Left lung (tissue), 10 donors: Measurements from ENCODE around the gene UBE2E2. TPM values are rescaled to one million over a fixed set of nuclear protein-coding genes. Genes with fewer than 3 reads are reported as not detected.

Experiments
- ATAC-seq: fragments of 200-7000 bp; cut with Tn5 transposase; one replicate; pipeline ENCODE4 v1.9.1; 2020; ENCODE audit warnings: moderate library complexity
- DNase-seq, 4 donors: peaks; one replicate each; pipeline ENCODE4 v3.0.0-alpha.2; 2013 to 2020
- H3K27ac ChIP-seq, 2 donors: fragments of 200-600 bp; sonication (generic) in 1 of 2; one replicate each; pipeline versions ENCODE4 v1.5.0 to v1.8.0; 2020 to 2021
- H3K27me3 ChIP-seq, 2 donors: fragments of 200-600 bp; sonication (generic) in 1 of 2; one replicate each; pipeline versions ENCODE4 v1.5.0 to v1.8.0; 2020 to 2021
- H3K36me3 ChIP-seq, 2 donors: fragments of 200-600 bp; sonication (generic) in 1 of 2; one replicate each; pipeline versions ENCODE4 v1.5.0 to v1.8.0; 2020 to 2021
- H3K4me1 ChIP-seq, 2 donors: fragments of 200-600 bp; one replicate each; pipeline ENCODE4 v1.8.0; 2021
- H3K4me3 ChIP-seq, 2 donors: fragments of 200-600 bp; sonication (generic) in 1 of 2; one replicate each; pipeline versions ENCODE4 v1.5.0 to v1.8.0; 2020 to 2021; ENCODE audit warnings: mild to moderate bottlenecking in 1 of 2
- H3K9me3 ChIP-seq, 2 donors: fragments of 200-600 bp; sonication (generic) in 1 of 2; one replicate each; pipeline versions ENCODE4 v1.5.0 to v1.8.0; 2020 to 2021
- intact Hi-C, 2 donors: fragments of 100-400 bp; cut with DNase I; formaldehyde crosslinking; loops; one replicate each; pipeline versions ENCODE4 v1.11.2 to v1.14.2; 2022
- polyA plus RNA-seq, 6 donors: library from polyadenylated mRNA; unstranded; fragments of 120-200 nt; gene quantifications; one replicate each; pipeline ENCODE4 v1.2.1, GENCODE V29; 2013; ENCODE audit not compliant: insufficient read length in 6 of 6
- total RNA-seq, 2 donors: library from RNA; stranded (reverse); fragmentation: NEBNext Ultra II Directional; extraction: Animal tissue kit (Norgen Biotek cat#: 25700); gene quantifications; one replicate each; pipeline ENCODE4 v1.2.1, GENCODE V29; 2021
- TF ChIP-seq, protein P1 (sequence below), 2 donors: fragments of 200-600 bp; sonication (generic) in 1 of 2; IDR thresholded peaks; one replicate each; pipeline versions ENCODE4 v1.5.0 to v1.8.0; 2021; ENCODE audit warnings: antibody characterized with exemption in 2 of 2
- donor health status: DM: no; HTN: yes; CAD: no.
- donor health status: DM: no; HTN: no; CAD: no.

The UBE2E2 gene
- total and polyA plus RNA-seq, 8 donors, result 42.3 to 55.6 (median 47.5) TPM

DNA sequence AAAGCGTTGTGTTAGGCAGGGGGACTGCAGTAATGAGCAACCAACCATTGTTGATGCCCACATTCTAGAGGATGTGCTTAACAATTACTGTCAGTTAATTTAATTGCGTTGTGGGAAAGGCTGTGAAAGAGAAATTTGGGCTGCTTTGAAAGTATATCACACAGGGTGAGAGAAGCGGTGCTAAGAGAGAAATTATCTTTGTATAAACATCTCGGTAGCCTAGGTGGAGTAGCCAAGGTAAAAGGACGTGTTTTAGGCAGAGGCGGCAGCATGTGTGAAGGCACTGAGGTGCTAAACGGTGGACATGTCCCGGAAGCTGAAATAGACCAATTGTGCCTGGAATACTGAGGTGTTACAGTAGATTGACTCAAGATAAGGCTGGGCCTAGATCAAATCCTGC is 71.9 kb downstream of the UBE2E2 start:
- DNase-seq (no peak), ATAC-seq (no peak)
- intact Hi-C loops, result no loop called here
- peaks cover 0 to 14% of the 10 kb centered on the region in 2 donors for H3K9me3 ChIP-seq
- TF ChIP-seq, protein P1, sequence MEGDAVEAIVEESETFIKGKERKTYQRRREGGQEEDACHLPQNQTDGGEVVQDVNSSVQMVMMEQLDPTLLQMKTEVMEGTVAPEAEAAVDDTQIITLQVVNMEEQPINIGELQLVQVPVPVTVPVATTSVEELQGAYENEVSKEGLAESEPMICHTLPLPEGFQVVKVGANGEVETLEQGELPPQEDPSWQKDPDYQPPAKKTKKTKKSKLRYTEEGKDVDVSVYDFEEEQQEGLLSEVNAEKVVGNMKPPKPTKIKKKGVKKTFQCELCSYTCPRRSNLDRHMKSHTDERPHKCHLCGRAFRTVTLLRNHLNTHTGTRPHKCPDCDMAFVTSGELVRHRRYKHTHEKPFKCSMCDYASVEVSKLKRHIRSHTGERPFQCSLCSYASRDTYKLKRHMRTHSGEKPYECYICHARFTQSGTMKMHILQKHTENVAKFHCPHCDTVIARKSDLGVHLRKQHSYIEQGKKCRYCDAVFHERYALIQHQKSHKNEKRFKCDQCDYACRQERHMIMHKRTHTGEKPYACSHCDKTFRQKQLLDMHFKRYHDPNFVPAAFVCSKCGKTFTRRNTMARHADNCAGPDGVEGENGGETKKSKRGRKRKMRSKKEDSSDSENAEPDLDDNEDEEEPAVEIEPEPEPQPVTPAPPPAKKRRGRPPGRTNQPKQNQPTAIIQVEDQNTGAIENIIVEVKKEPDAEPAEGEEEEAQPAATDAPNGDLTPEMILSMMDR (IDR thresholded peaks at IDR 0.05), result no peak
- H3K27ac ChIP-seq, result no peak overlapping the region
- H3K27me3 ChIP-seq, result no peaks in the 10 kb centered on the region
- H3K4me3 ChIP-seq, result no peak overlapping the region
- no peaks in the 10 kb centered on the region for H3K4me1 ChIP-seq
- H3K36me3 ChIP-seq, result no peaks in the 10 kb centered on the region

- no peaks in the 10 kb centered on the region for H3K36me3 ChIP-seq
- intact Hi-C loops, result no loop called here
- no peaks in the 10 kb centered on the region for H3K27me3 ChIP-seq
- ATAC-seq (no peak), DNase-seq (no peak)
- H3K9me3 ChIP-seq, result peaks cover 0 to 14% of the 10 kb centered on the region in 2 donors
- TF ChIP-seq, protein P1 (IDR thresholded peaks at IDR 0.05), result no peak
- H3K27ac ChIP-seq, result no peak overlapping the region
- no peaks in the 10 kb centered on the region for H3K4me1 ChIP-seq
- no peak overlapping the region for H3K4me3 ChIP-seq
Measured at GRCh38 chr3:23275814-23276213, 72.7 kb downstream of the UBE2E2 start.

DNA sequence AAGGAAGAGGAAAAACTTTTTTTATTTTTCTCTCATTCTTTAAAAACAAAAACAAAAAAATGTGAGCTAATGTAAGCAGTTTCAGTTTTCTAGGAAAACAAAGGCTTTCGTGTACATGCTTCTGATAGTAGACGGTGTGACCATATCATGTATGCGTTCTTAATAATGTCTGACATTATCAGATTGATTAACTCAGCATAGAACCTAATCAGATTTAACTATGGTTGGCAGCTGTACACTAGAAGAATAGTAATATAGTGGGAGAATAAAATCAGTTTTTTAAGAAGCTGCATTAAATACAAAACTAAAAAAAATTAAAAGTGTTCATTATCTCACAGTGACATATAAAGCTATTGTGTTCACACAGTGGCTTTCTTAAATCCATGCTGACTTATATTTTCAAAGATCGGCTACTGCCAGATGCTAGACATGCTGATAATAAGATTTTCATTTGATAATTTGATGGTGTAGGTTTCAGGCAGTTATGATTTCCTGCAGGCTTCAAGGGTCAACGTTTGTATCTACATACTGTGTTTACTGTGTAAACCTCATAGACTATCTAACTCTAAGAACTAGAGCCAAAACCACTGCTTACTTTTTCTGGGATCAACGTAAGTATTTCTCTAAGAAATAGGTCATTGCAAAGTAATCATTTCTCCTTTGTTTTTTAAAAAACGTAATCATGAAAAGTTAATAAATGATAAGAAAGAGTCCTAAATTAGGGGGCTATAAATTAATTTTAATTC is 74.0 kb downstream of the UBE2E2 start:
- no peak overlapping the region for H3K4me3 ChIP-seq
- DNase-seq (no peak), ATAC-seq (no peak)
- intact Hi-C loops, result no loop called here
- H3K9me3 ChIP-seq, result peaks cover 0 to 4% of the 10 kb centered on the region in 2 donors
- H3K27ac ChIP-seq, result no peak overlapping the region
- H3K4me1 ChIP-seq, result no peaks in the 10 kb centered on the region
- no peaks in the 10 kb centered on the region for H3K36me3 ChIP-seq
- no peaks in the 10 kb centered on the region for H3K27me3 ChIP-seq
- TF ChIP-seq, protein P1 (IDR thresholded peaks at IDR 0.05), result no peak

- Histone ChIP-seq H3K27ac (no peak overlapping the region), H3K27me3 (no peaks in the 10 kb centered on the region), H3K4me3 (no peak overlapping the region), H3K4me1 (no peaks in the 10 kb centered on the region), H3K9me3 (no peaks in the 10 kb centered on the region), H3K36me3 (no peaks in the 10 kb centered on the region)
- DNase-seq (no peak), ATAC-seq (no peak)
- intact Hi-C loops, result no loop called here
- TF ChIP-seq, protein P1 (IDR thresholded peaks at IDR 0.05), result no peak
Measured at GRCh38 chr3:23277688-23278087, 74.6 kb downstream of the UBE2E2 start.

GRCh38 chr3:23283625-23284024 is 80.5 kb downstream of the UBE2E2 start:
- no peaks in the 10 kb centered on the region for H3K27me3 ChIP-seq
- TF ChIP-seq, protein P1 (IDR thresholded peaks at IDR 0.05), result no peak
- DNase-seq (no peak), ATAC-seq (no peak)
- intact Hi-C loops, result no loop called here
- H3K4me1 ChIP-seq, result no peaks in the 10 kb centered on the region
- peaks cover 0 to 11% of the 10 kb centered on the region in 2 donors for H3K9me3 ChIP-seq
- H3K36me3 ChIP-seq, result no peaks in the 10 kb centered on the region
- no peak overlapping the region for H3K4me3 ChIP-seq
- H3K27ac ChIP-seq, result no peak overlapping the region
